Keratinocyte (primary cell): Measurements from ENCODE around the gene IFT122. TPM values are rescaled to one million over a fixed set of nuclear protein-coding genes. Genes with fewer than 3 reads are reported as not detected.

Experiments used
- DNase-seq: peaks from one replicate; pipeline ENCODE4 v3.0.0-alpha.2; 2011; ENCODE audit warnings: low read depth, missing footprints, low spot score
- FAIRE-seq: peaks from 2 replicates; lab custom pipeline; 2011; peaks lifted over from hg19 to GRCh38; lab: Jason Lieb, UNC
- H2AFZ ChIP-seq: 2 replicates; pipeline ENCODE4 v1.6.0; 2012; ENCODE audit warnings: low read length, control low read depth, inconsistent platforms; ENCODE audit not compliant: control insufficient read depth
- H3K27ac ChIP-seq: 2 replicates; pipeline ENCODE4 v1.5.1; 2011; ENCODE audit warnings: low read length; ENCODE audit not compliant: control insufficient read depth, insufficient read depth
- H3K27me3 ChIP-seq: 3 replicates; pipeline ENCODE4 v1.6.0; 2011; ENCODE audit warnings: low read length; ENCODE audit not compliant: control insufficient read depth, insufficient read depth; ENCODE audit errors: extremely low read depth
- H3K36me3 ChIP-seq, 2 experiments: 2 replicates in 1 of 2; 3 replicates in 1 of 2; pipeline ENCODE4 v1.5.1; 2011; ENCODE audit warnings: low read length in 2 of 2, mild to moderate bottlenecking in 1 of 2; ENCODE audit not compliant: control insufficient read depth in 2 of 2, insufficient read depth in 2 of 2; ENCODE audit errors: extremely low read depth in 1 of 2
- H3K4me1 ChIP-seq: 3 replicates; pipeline ENCODE4 v1.5.1; 2011; ENCODE audit warnings: low read length; ENCODE audit not compliant: control insufficient read depth, insufficient read depth; ENCODE audit errors: extremely low read depth
- H3K4me2 ChIP-seq: 3 replicates; pipeline ENCODE4 v1.6.0; 2011; ENCODE audit warnings: low read depth, low read length; ENCODE audit not compliant: control insufficient read depth, insufficient read depth; ENCODE audit errors: extremely low read depth
- H3K4me3 ChIP-seq, 3 experiments: fragments of 200-600 bp in 1 of 3; sonication (generic) in 1 of 3; 2 replicates in 2 of 3; 3 replicates in 1 of 3; pipeline ENCODE4 v1.5.1; 2011 to 2016; ENCODE audit warnings: low read length in 3 of 3, mild to moderate bottlenecking in 3 of 3, control low read depth in 2 of 3, inconsistent platforms in 1 of 3, low read depth in 1 of 3, mixed read lengths in 1 of 3, mixed run types in 1 of 3, moderate library complexity in 1 of 3; ENCODE audit not compliant: control insufficient read depth in 2 of 3, insufficient read depth in 2 of 3; ENCODE audit errors: extremely low read depth in 1 of 3
- H3K79me2 ChIP-seq: 2 replicates; pipeline ENCODE4 v1.6.0; 2012; ENCODE audit warnings: low read length; ENCODE audit not compliant: control insufficient read depth, insufficient read depth
- H3K9ac ChIP-seq: 3 replicates; pipeline ENCODE4 v1.6.0; 2011; ENCODE audit warnings: low read length; ENCODE audit not compliant: control insufficient read depth, insufficient read depth; ENCODE audit errors: extremely low read depth
- H3K9me1 ChIP-seq: 3 replicates; pipeline ENCODE4 v1.6.0; 2011; ENCODE audit warnings: low read length; ENCODE audit not compliant: control insufficient read depth, insufficient read depth; ENCODE audit errors: extremely low read depth
- H3K9me3 ChIP-seq: 2 replicates; pipeline ENCODE4 v1.5.1; 2012; ENCODE audit warnings: low read depth, low read length; ENCODE audit not compliant: control insufficient read depth
- H4K20me1 ChIP-seq: 3 replicates; pipeline ENCODE4 v1.6.0; 2011; ENCODE audit warnings: low read length; ENCODE audit not compliant: control insufficient read depth, insufficient read depth; ENCODE audit errors: extremely low read depth
- CTCF ChIP-seq, 3 experiments: IDR thresholded peaks in 1 of 3; conservative IDR thresholded peaks in 1 of 3; optimal IDR thresholded peaks in 1 of 3; 2 replicates in 2 of 3; 3 replicates in 1 of 3; pipeline versions ENCODE3 to v1.5.1; 2011; ENCODE audit warnings: low read length in 3 of 3, mild to moderate bottlenecking in 3 of 3, moderate library complexity in 2 of 3, control low read depth in 1 of 3, inconsistent platforms in 1 of 3; ENCODE audit not compliant: insufficient read depth in 2 of 3; ENCODE audit errors: extremely low read depth in 1 of 3
- EZH2 ChIP-seq: IDR thresholded peaks from one replicate; pipeline ENCODE4 v1.6.1; 2012; ENCODE audit warnings: inconsistent platforms, mild to moderate bottlenecking, low read length, moderate library complexity
- dilution Hi-C: fragments of 300-500 bp; cut with MboI; formaldehyde crosslinking; loops from one replicate; pipeline ENCODE4 v1.7.0; 2020; ENCODE audit warnings: low sequenced_read_pairs; ENCODE audit not compliant: extremely low pct_ligation_motif_present
- polyA plus RNA-seq, 5 experiments: library from polyadenylated mRNA; depleted of rRNA in 3 of 5; stranded (reverse) in 3 of 5; stranded (forward) in 1 of 5; unstranded in 1 of 5; fragments of >200 nt; gene quantifications; 1 replicate in 1 of 5; 2 replicates in 3 of 5; 3 replicates in 1 of 5; pipeline versions ENCODE4 v1.2.1 to v1.2.3, GENCODE V29; 2011 to 2012; ENCODE audit warnings: missing spikeins in 2 of 5, low read depth in 1 of 5, low replicate concordance in 1 of 5

IFT122 gene
- polyA plus RNA-seq, 1 donor (not counting 4 experiments of a cell fraction or from before 2014, with no cell fraction given), result 7.1 TPM

- Histone ChIP-seq H3K4me1 (peaks cover 4% of the 10 kb centered on the region), H4K20me1 (no peaks in the 10 kb centered on the region), H3K9me3 (no peaks in the 10 kb centered on the region), H3K9ac (no peak overlapping the region), H3K36me3 (no peaks in the 10 kb centered on the region), H2AFZ (no peak overlapping the region), H3K4me3 (no peak overlapping the region), H3K27ac (no peak overlapping the region), H3K27me3 (no peaks in the 10 kb centered on the region), H3K79me2 (no peaks in the 10 kb centered on the region), H3K9me1 (no peaks in the 10 kb centered on the region), H3K4me2 (no peak overlapping the region)
- TF ChIP-seq EZH2 (no peak), CTCF (optimal IDR thresholded peaks at IDR 0.05 in 1 of 3, IDR thresholded peaks at IDR 0.05 in 1 of 3, conservative IDR thresholded peaks at IDR 0.05 in 1 of 3; ENCODE audit: extremely low read depth in 1 of 3, insufficient read depth in 2 of 3, low read length in 3 of 3) (no peak)
- FAIRE-seq (no peak), DNase-seq (no peak)
- dilution Hi-C loops, result no loop called here
Observed at GRCh38 chr3:129417326-129417725, 22.7 kb upstream of the IFT122 start.

GRCh38 chr3:129418041-129418973 is 21.7 kb upstream of the IFT122 start:
- no peak overlapping the region for H2AFZ ChIP-seq
- H3K4me1 ChIP-seq, result peaks cover 4% of the 10 kb centered on the region
- H3K36me3 ChIP-seq, result no peaks in the 10 kb centered on the region
- no peaks in the 10 kb centered on the region for H4K20me1 ChIP-seq
- H3K9ac ChIP-seq, result no peak overlapping the region
- no peak overlapping the region for H3K4me3 ChIP-seq
- DNase-seq (no peak), FAIRE-seq (no peak)
- H3K79me2 ChIP-seq, result no peaks in the 10 kb centered on the region
- no peak overlapping the region for H3K4me2 ChIP-seq
- dilution Hi-C loops, result no loop called here
- H3K9me3 ChIP-seq, result no peaks in the 10 kb centered on the region
- TF ChIP-seq EZH2, result no peak
- no peak for TF ChIP-seq CTCF (optimal IDR thresholded peaks at IDR 0.05 in 1 of 3, IDR thresholded peaks at IDR 0.05 in 1 of 3, conservative IDR thresholded peaks at IDR 0.05 in 1 of 3; ENCODE audit: extremely low read depth in 1 of 3, insufficient read depth in 2 of 3, low read length in 3 of 3)
- H3K27ac ChIP-seq, result no peak overlapping the region
- no peaks in the 10 kb centered on the region for H3K9me1 ChIP-seq
- H3K27me3 ChIP-seq, result no peaks in the 10 kb centered on the region
